Ramos (cell line): Measurements from ENCODE around the gene KCNQ5.

Experiments used
- in situ Hi-C: fragments of 300-500 bp; cut with MboI; formaldehyde crosslinking; loops from one replicate; pipeline ENCODE4 v1.14.3; 2022; ENCODE audit warnings: low sequenced_read_pairs; ENCODE audit not compliant: unreplicated experiment

The KCNQ5 gene

GRCh38 chr6:72636786-72637185 lies 14.9 kb downstream of the KCNQ5 start:
- in situ Hi-C loops: no loop called here

GRCh38 chr6:72639920-72640614 lies 18.2 kb downstream of the KCNQ5 start:
- in situ Hi-C loops: no loop called here

- in situ Hi-C loops: no loop called here
Observed at GRCh38 chr6:72640615-72640930, 18.7 kb downstream of the KCNQ5 start.

- in situ Hi-C loops: no loop called here
Observed at GRCh38 chr6:72642435-72642834, 20.6 kb downstream of the KCNQ5 start.

- in situ Hi-C loops: no loop called here
Observed at GRCh38 chr6:72643214-72643613, 21.4 kb downstream of the KCNQ5 start.

GRCh38 chr6:72646604-72647485 lies 25.0 kb downstream of the KCNQ5 start:
- in situ Hi-C loops: no loop called here

GRCh38 chr6:72647489-72647888 lies 25.6 kb downstream of the KCNQ5 start:
- in situ Hi-C loops: no loop called here

- in situ Hi-C loops: no loop called here
Observed at GRCh38 chr6:72649032-72649984, 27.4 kb downstream of the KCNQ5 start.

- in situ Hi-C loops: no loop called here
Observed at GRCh38 chr6:72650081-72650745, 28.3 kb downstream of the KCNQ5 start.

- in situ Hi-C loops: no loop called here
Observed at GRCh38 chr6:72651174-72651573, 29.3 kb downstream of the KCNQ5 start.

- in situ Hi-C loops: no loop called here
Observed at GRCh38 chr6:72651967-72652956, 30.4 kb downstream of the KCNQ5 start.

GRCh38 chr6:72653026-72653425 lies 31.2 kb downstream of the KCNQ5 start:
- in situ Hi-C loops: no loop called here

GRCh38 chr6:72654071-72654621 lies 32.3 kb downstream of the KCNQ5 start:
- in situ Hi-C loops: no loop called here

- in situ Hi-C loops: no loop called here
Observed at GRCh38 chr6:72657407-72658197, 35.7 kb downstream of the KCNQ5 start.

- in situ Hi-C loops: no loop called here
Observed at GRCh38 chr6:72659754-72660153, 37.9 kb downstream of the KCNQ5 start.

GRCh38 chr6:72661411-72661810 lies 39.5 kb downstream of the KCNQ5 start:
- in situ Hi-C loops: no loop called here

- in situ Hi-C loops: no loop called here
Observed at GRCh38 chr6:72665599-72665998, 43.7 kb downstream of the KCNQ5 start.

- in situ Hi-C loops: no loop called here
Observed at GRCh38 chr6:72669324-72669723, 47.5 kb downstream of the KCNQ5 start.
